Omental fat pad (tissue), 4 donors: ENCODE results near the gene KIF9. TPM values are rescaled to one million over a fixed set of nuclear protein-coding genes. Genes with fewer than 3 reads are reported as not detected.
A peak's percentile ranks its signal among the peaks of the same experiment; 100 is the strongest.
"Not testable (repeated sequence)": the region's sequence is repeated elsewhere in the genome, so short reads cannot be mapped to it uniquely, and the experiment has no call there.

Experiments used
- ATAC-seq: fragments of 150-250 bp; one replicate; pipeline ENCODE4 v1.9.1; 2016; ENCODE audit warnings: mild to moderate bottlenecking, moderate library complexity; ENCODE audit not compliant: low FRiP score
- DNase-seq: peaks from one replicate; pipeline ENCODE4 v3.0.0-alpha.2; 2019; ENCODE audit warnings: low spot score
- total RNA-seq, 4 donors: library from RNA; depleted of rRNA; stranded (reverse); fragments of >200 nt; gene quantifications; one replicate each; pipeline ENCODE4 v1.1.0, GENCODE V29; 2016
- TF ChIP-seq, protein P1 (sequence below), 3 donors: fragments of 450-650 bp; IDR thresholded peaks; one replicate each; pipeline ENCODE4 v1.5.1; 2016 to 2017; ENCODE audit warnings: antibody characterized with exemption in 3 of 3, mild to moderate bottlenecking in 3 of 3, moderate library complexity in 2 of 3

KIF9 gene
- total RNA-seq, 4 donors from 2014 or later: 2.8 to 16.1 (median 9.4) TPM

GRCh38 chr3:47293822-47294221 lies 11.2 kb upstream of the KIF9 start:
- TF ChIP-seq, protein P1, sequence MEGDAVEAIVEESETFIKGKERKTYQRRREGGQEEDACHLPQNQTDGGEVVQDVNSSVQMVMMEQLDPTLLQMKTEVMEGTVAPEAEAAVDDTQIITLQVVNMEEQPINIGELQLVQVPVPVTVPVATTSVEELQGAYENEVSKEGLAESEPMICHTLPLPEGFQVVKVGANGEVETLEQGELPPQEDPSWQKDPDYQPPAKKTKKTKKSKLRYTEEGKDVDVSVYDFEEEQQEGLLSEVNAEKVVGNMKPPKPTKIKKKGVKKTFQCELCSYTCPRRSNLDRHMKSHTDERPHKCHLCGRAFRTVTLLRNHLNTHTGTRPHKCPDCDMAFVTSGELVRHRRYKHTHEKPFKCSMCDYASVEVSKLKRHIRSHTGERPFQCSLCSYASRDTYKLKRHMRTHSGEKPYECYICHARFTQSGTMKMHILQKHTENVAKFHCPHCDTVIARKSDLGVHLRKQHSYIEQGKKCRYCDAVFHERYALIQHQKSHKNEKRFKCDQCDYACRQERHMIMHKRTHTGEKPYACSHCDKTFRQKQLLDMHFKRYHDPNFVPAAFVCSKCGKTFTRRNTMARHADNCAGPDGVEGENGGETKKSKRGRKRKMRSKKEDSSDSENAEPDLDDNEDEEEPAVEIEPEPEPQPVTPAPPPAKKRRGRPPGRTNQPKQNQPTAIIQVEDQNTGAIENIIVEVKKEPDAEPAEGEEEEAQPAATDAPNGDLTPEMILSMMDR (IDR thresholded peaks at IDR 0.05): no peak
- no peak for DNase-seq
- no peak for ATAC-seq

GRCh38 chr3:47291754-47292420 lies 9.3 kb upstream of the KIF9 start:
- DNase-seq, ATAC-seq: not testable (repeated sequence)

DNA sequence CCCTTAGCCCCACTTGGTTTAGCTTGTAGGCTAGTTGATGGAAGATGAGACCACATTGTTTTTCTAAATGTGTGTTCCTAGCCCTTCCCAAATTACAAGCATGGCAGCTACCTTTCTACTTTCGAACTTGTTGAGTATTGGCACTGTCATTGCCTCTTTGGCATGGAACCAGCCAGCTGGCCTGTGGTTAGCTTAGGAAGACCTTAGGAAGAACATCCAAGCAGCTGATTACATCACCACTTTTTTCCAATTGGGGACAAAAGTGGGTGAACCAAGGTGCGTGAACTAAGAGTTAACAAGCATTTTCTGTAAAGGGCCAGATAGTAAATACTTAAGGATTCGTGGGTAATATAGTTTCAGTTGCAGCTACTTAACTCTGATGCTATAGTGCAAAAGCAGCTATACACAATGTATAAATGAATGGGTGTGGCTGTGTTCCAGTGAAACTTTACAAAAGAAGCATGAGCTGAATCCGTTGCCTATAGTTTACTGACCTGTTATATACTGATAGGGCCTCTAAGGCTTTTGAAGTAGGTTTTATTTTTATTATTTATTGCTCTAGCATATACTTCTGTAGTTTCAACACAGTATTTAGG lies 8.7 kb upstream of the KIF9 start:
- TF ChIP-seq, protein P1 (IDR thresholded peaks at IDR 0.05): no peak
- ATAC-seq (no peak), DNase-seq (no peak)

GRCh38 chr3:47288966-47289910 lies 6.6 kb upstream of the KIF9 start:
- TF ChIP-seq, protein P1 (IDR thresholded peaks at IDR 0.05): no peak
- ATAC-seq (no peak), DNase-seq (no peak)

DNA sequence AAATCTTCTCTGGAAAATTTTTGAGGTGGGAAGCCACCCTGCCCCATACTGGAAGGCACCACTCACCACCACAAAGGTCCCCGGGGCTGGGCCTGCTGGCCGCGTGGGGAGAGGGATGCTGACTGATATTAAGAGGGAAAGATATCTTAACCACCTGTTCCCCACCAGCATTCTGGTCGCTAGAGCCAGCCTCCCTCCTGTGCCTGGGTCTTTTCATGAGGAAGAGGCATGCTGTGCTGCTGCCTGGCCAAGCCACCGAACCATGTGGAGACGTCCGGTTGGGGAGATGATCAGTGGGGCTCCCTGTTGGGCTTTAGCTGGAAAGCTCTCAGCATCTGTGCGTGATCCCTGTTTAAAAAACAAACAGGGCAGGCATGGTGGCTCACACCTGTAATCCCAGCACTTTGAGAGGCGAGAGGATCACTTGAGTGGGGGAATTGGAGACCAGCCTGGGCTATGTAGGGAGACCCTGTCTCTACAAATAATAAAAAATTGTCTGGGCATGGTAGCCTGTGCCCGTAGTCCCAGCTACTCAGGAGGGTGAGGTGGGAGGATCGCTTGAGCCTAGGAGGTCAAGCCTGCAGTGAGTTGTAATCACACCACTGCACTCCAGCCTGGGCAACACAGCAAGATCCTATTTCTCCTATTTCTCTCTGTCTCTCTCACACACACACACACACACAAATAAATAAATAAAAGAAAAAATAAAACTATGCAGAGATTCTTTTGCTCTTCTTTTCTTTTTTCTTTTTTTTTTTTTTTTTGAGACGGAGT lies 1.2 kb upstream of the KIF9 start:
- TF ChIP-seq, protein P1 (IDR thresholded peaks at IDR 0.05): no peak
- no peak for DNase-seq

GRCh38 chr3:47283193-47283537 lies 566 bp upstream of the KIF9 start:
- ATAC-seq: peak; percentile 1

More for the DNA sequence above, 1.2 kb upstream of the KIF9 start:
- no peak for ATAC-seq

More at GRCh38 chr3:47283193-47283537, 566 bp upstream of the KIF9 start:
- TF ChIP-seq, protein P1 (IDR thresholded peaks at IDR 0.05): no peak
- no peak for DNase-seq
